ENCODE measurements around the gene AQP12A.
"Not testable (repeated sequence)": the region's sequence is repeated elsewhere in the genome, so short reads cannot be mapped to it uniquely, and the experiment has no call there.

Gene AQP12A

DNA sequence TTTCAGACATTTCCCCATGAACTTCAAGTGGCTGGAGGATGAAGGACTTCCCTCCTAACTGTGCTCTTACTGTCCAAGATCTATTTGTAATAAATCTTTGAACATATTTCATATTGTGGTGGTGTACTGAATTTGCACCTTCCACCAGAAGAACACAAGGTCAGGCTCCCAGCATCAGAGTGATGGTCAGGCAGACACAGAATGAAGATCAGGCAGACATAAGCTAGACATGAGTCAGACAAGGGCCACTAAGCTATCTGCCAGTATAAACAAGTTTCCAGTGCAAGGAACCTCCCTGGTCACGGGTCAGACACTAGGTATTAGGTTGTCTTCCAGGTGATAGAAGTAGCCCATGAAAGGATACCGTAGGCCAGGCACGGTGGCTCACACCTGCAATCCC, 29.0 kb upstream of the AQP12A start:
- DNase-seq: no peak

DNA sequence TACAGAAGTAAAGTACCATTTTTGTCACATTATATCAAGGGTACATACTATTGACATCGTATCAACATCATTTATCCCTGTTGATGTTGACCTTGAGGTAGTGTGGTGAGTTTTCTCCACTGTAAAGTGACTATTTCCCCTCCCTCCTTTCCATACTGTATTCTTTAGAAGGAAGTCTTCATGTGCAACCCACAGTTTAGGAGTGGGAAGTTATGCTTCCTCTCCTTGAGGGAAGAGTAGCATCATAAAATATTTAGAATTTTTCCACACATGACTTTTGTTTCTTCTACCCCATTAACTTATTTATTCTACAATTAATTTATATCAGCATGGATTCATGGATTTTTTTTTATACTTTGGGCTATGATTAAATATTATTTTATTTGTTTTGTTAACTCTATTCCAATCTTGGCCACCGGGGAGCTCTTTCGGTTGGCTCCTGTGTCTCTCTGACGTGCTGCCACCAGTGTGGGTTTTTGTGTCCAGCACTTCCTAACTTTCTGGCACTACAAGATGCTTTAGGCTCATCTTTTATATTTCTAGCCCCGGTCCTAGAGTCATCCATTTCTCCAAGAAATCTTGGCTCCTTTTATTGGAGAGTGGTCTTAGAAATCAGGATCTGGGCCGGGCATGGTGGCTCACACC, 28.0 kb upstream of the AQP12A start:
- no peak for DNase-seq

GRCh38 chr2:240664622-240665021, 27.0 kb upstream of the AQP12A start:
- no peak for DNase-seq

- no peak for DNase-seq
Measured at GRCh38 chr2:240670402-240670801, 21.3 kb upstream of the AQP12A start.

DNA sequence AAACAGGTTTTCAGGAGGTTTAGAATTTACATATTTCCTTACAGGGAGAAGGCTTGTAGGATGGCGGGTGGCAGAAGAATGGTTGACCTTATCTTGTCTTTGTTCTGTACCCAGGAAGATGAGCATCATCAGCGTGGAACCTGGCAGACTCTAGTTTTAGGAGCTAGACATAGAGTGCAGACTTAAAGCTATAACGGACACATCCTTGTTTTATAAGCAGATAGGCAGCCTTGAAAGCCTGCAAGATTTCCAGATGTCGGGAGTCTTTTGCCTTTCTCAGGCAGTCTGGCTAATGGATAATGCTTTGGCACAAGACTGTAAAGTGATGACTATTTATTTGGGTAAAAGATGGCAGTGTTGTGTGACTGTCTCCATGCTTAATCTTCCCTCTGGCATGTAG, 20.7 kb upstream of the AQP12A start:
- no peak for DNase-seq

GRCh38 chr2:240672076-240672700, 19.5 kb upstream of the AQP12A start:
- no peak for DNase-seq

GRCh38 chr2:240672701-240673190, 18.9 kb upstream of the AQP12A start:
- no peak for DNase-seq

GRCh38 chr2:240674461-240675184, 17.0 kb upstream of the AQP12A start:
- DNase-seq: not testable (repeated sequence)

DNA sequence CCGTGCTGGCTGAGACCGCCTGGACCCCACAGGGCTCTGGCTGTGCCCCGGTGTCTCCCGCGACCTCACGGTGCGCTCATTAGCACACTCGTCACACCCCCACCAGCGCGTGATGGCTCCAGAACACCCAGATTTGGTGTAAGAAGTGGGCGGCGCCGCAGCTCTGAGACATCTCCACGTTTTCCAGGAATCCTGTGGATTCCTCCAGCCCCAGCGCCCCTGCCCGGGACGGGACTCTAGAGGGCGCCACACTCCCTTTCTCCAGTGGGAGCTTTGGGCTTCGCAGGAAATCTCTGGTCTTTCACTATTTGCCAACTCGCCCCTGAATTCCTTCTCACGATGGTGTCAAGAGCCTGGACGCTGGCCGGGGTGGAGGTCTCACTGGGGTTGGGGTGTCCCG, 16.3 kb upstream of the AQP12A start:
- not testable (repeated sequence) for DNase-seq

GRCh38 chr2:240678043-240678442, 13.6 kb upstream of the AQP12A start:
- not testable (repeated sequence) for DNase-seq

DNA sequence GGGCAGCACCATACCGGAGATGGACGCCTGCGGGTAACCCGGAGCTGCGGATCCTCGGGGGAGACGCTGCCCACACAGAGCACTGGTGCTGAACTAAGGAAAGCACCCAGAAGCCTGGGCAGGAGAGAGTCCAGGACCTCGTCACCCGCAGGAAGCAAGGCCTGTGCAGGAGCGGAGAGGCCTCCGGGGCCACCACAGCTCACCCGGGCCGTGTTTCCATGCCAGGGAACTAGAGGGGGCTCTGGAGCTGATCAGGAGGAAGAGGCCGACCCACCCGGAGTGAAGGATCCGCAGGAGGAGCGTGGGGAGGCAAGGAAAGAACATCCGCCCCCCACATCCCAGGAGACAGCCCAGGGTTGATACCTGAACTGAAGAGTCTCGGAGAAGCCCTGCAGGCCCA, 12.8 kb upstream of the AQP12A start:
- DNase-seq: not testable (repeated sequence)

DNA sequence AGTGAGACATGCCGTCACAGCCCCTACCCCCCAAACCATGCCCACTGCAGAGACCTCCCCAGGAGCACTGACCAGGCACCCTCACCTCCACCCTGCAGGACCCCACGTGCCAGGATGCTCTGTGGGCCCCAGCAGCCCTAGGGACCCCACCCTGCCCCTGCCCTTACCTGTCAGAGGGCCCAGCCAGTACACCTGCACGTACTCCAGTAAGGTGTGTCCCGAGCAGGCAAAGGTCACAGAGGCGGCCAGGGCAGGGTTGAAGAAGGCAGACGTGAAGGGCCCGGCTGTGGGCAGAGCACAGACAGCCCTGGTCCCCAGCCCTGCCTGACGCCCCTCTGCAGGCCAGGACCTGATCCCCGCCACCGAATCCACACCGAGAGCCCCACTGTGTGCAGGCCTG, 11.5 kb upstream of the AQP12A start:
- not testable (repeated sequence) for DNase-seq

DNA sequence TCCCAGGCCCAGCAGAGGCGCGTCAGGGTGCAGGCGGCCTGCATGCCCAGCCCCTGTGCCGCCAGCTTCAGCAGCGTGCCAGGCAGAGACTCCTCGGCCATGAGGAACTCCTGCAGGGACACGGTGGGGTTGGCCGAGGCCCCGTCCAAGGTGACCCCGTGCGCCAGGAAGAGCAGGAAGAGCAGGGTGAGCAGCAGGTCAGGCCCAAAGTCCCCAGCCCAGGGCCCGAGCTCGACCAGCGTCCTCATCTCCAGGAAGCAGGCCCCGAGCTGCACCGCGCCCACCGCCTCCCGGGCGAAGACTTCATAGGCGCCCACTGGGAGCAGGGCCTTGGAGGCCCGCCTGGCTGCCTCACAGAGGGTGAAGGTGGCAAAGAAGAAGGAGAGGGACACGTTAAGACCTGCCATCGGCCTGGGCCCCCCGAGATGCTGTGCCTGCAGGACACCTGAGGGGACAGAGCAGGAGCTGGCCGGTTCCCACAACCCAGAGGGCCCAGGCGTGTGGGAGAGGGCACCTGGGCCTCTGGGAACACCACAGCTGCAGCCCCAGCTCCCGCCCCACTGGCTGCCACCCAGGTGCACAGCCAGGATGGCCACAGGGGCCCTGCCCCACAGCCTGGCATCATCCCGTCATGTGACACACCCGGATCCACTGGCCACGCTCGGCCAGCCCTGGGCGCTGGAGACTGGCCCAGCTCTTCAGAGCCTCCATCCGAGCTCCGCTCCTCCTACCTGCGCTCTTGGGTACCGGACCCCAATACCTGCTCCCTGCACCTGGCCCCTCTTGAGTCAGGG, 9.0 kb upstream of the AQP12A start, which contains the start of gene AQP12B:
AQP12B (minus strand) TSS at position 455 of the 794 bp plus-strand sequence; CDS start at position 407, 48 bp downstream.
- not testable (repeated sequence) for DNase-seq

DNA sequence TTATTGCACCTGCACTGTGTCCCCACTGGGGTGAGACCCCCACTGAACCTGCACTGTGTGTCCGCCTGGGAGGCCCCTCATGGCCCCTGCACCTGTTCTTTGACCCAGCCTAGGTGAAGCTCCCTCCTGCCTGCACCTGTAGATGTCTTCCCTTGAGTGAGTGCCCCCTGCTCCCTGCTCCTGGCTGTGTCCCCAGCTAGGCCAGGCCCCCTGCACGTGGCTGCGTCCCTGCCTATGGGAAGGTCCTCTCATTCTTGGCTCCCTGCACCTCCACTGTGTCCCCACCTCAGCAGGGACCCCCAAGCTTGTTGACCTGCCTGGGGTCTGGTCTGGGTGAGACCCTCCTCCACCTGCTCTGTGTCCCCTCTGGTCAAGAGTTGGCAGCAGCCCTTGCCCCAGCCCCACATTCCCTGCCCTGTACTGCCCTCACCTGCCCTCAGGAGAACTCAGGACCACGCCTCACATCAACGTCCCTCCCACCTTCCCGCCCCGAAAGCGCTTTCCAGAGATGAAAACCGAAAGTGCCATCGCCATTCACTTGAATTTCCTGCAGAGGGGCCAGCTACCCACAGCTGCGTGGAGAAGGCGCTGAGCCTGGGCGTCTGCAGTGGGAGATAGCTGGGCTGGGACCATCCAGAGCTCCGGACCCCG, 8.2 kb upstream of the AQP12A start:
- not testable (repeated sequence) for DNase-seq

GRCh38 chr2:240683980-240684728, 7.5 kb upstream of the AQP12A start:
- DNase-seq: not testable (repeated sequence)

- DNase-seq: no peak
Measured at GRCh38 chr2:240685771-240686371, 5.8 kb upstream of the AQP12A start.

DNA sequence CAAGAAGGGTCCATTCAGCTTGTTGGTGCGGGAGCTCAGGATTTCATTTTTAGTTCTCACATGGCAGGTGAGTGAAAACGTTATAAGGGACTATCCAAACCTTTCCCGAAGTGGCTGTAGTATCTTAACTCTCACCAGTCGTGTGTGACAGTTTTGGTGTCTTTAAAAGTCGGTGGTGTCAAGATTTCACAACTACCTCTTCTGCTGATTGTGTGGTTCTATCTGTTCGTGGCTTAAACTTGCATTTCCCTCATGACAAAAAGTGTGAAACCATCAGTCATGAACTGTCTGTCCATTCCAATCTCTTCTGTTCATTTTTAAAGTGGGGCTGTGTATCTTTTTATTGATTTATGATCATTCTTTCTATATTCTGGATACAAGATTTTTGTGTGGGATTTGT, 5.2 kb upstream of the AQP12A start:
- DNase-seq: no peak

DNA sequence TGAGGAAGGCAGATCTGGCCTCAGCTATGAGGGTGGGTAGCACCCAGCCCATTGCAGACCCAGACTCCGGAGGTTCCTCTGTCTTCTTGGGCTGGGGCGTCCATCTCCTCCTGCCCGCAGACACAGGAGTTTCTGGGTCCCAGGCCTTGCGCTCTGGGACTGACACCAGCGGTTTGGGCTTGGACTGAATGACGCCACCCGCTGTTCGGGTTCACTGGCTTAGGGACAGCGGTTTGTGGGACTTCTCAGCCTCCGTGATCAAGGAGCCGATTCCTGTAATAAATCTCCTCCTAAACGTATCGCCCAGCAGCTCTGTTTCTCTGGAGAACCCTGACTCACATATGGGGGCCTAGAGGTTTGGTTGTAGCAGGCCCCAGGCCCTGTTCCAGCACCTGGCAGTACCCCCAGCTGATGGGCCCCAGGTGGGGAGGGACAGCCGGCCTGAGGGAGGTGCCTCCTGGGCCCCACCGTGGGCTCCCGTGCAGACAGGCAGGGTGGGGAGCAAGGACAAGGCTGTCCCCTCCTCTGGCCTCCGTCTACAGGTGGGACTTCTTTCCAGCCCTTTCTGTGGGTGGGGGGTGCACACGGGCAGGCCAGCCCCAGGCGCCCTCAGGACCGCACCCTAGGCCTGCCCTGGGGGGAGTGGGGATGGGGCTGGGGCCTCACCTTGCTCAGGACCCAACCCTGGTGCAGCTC, 4.5 kb upstream of the AQP12A start:
- no peak for DNase-seq

- no peak for DNase-seq
Measured at GRCh38 chr2:240687741-240688552, 3.7 kb upstream of the AQP12A start.

DNA sequence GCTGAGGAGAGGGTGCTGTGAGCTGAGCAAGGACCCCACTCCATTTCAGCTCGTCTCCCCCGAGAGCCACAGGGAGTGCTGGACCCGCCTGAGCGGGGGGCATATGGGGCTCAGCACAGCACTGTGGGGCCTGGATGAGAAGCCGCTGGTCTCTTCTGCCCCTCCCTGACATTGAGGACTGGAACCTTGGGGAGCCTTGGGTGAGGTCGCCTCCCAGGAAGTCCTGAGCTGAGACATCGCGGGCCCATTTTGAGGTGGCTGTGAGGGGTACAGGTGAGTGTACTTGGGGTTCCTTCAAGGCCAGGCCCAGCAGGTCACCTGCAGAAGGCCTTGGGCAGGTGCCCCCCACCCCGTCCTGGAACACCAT, 3.1 kb upstream of the AQP12A start:
- DNase-seq: no peak
